Parietal lobe (tissue), 1 donor: ENCODE results near the gene ZNG1E. TPM values are rescaled to one million over a fixed set of nuclear protein-coding genes. Genes with fewer than 3 reads are reported as not detected.

Experiments
- total RNA-seq: library from RNA; depleted of rRNA; stranded (reverse); fragments of >200 nt; gene quantifications from one replicate; pipeline ENCODE4 v1.2.3, GENCODE V29; 2014

The ZNG1E gene
- total RNA-seq: 125 TPM

GRCh38 chr9:65675589-65676021, at the start of gene ZNG1E:
TSS of gene ZNG1E (plus strand) at chr9:65675928. CDS start at chr9:65675977, 49 bp downstream.

GRCh38 chr9:65737096-65737564, 61.4 kb downstream of the ZNG1E start, which contains the start of gene FOXD4L4:
TSS of gene FOXD4L4 (plus strand) at chr9:65737146. CDS start at chr9:65737146, 0 bp downstream.

Other genes starting within 250 kb of the ZNG1E start
- gene FOXD4L4, start 61.2 kb downstream of the ZNG1E start, total RNA-seq: 1.6 TPM